Activated CD4-positive, alpha-beta T cell treated with anti-CD3 and anti-CD28 coated beads for 1 hour (primary cell): ENCODE measurements around the gene KLF16.

ENCODE experiments used
- DNase-seq: peaks from one replicate; pipeline ENCODE4 v3.0.0-alpha.2; 2020

The KLF16 gene

GRCh38 chr19:1805401-1806183, 57.8 kb downstream of the KLF16 start:
- no peak for DNase-seq

GRCh38 chr19:1804858-1805257, 58.5 kb downstream of the KLF16 start:
- DNase-seq: no peak
